Stimulated activated CD8-positive, alpha-beta memory T cell treated with anti-CD3 and anti-CD28 coated beads, Interleukin-7, amount 100 ng/mL, for 48 hours (primary cell): ENCODE measurements around the gene CMC2.
A peak's percentile ranks its signal among the peaks of the same experiment; 100 is the strongest.

Experiments used
- DNase-seq, 2 donors: peaks; one replicate each; pipeline ENCODE4 v3.0.0-alpha.2; 2020; ENCODE audit warnings: low read depth in 1 of 2; ENCODE audit errors: extremely low read depth in 1 of 2

The CMC2 gene

GRCh38 chr16:80938004-80938878 lies 68.4 kb downstream of the CMC2 start:
- DNase-seq, result no peak

GRCh38 chr16:80936410-80936809 lies 70.3 kb downstream of the CMC2 start:
- no peak for DNase-seq

DNA sequence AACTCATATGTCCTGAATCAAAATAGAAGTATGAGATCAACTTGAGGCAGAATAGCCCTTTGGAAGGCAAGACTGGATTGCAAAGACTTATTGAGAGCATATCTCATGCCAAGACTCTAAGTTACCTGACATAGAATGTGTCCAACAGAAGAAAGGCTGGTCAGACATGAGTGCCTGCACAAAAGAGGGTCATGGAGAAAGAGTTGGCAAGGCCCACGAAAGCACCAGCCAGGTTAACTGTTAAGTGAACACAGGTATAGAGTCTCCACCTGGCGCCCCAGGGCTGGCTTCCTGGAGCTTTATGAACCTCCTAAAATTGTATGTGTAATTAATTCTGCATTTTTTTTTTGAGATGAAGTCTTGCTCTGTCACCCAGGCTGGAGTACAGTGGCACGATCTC lies 71.0 kb downstream of the CMC2 start:
- no peak for DNase-seq

DNA sequence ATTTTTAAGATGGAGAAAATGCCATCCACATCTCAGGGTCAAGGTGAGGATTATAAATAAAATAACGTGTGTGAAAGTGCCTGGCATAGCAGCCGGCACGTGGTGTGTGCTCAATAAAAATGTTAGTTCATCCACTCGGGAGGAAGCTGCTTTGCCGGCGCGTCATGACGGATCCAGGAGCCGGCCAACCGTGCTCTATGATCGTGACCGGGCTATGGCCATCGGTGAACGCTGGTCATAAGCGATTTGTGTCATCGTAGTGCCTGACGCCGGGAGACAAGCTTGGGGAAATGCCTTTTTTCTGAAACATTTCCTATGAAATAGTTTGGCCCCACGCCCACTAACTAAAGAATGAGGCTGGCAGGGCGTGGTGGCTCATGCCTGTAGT lies 74.0 kb downstream of the CMC2 start:
- DNase-seq, result no peak

DNA sequence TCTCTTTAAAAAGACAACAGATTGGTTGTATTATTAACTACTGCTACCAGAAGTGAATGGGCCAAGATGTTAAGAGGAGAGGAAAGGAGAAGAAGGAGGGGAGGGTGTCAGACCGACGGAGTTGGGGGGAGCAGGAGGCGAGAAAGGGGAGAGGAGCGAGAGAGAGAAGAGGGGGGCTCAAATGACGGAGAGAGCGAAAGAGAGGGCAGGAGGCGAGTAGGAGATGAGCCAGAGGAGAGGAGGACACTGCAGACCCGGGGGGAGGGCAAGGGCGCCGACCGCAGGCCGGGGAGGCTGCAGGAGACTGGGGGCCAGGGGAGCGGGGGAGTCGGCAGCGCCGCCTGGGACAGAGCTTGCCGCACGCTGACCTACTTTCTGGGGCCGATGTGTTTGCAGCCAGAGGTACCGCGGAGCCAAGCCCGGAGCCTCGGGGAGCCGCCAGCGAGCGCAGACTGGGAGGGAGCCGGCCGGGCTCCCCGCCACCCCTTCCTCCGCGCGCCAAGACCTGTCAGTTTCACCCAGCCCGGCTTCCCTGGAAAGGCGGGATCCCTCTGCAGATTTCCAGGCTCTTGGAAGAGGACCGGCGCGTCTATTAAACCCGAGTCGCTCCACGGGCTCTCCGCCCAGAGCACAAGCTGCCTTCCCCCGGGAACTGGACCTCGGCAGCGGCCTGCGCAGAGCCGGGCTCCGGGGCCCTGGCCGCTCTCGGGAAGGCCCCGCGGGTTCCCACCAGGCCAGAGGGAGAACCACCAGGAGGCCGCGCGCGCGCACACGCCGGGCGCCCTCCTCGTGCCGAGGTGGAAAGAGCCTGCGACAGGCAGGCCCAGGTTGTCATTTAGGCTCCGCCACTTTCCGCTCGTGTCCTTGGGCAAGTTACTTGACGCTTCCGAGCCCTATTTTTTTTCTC lies 74.6 kb downstream of the CMC2 start:
- no peak for DNase-seq

GRCh38 chr16:80924372-80924978 lies 82.2 kb downstream of the CMC2 start:
- DNase-seq, result peak; percentile 10 to 21

DNA sequence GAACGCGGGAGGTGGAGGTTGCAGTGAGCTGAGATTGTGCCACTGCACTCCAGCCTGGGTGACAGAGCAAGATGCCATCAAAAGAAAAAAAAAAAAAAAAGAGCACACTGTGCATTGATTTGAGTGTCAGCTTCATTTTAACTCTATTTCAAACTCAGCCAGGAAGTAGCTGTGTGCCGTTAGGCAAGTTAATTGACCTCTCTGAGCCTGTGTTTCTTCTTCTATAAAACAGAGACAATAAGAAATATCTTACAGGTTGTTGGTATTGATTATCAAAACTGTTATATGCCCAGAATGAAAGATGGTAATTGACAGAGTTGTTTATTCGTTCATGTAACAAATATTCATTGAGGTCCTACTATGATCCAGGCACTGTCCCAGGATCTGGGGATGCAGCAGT lies 83.3 kb downstream of the CMC2 start:
- DNase-seq, result no peak
